Neutrophil (primary cell): Measurements from ENCODE around the gene CDK2.
A peak's percentile ranks its signal among the peaks of the same experiment; 100 is the strongest.
"Not testable (repeated sequence)": the region's sequence is repeated elsewhere in the genome, so short reads cannot be mapped to it uniquely, and the experiment has no call there.

Experiments used
- H3K27ac ChIP-seq: fragments of 200-600 bp; sonication (generic); 2 replicates; pipeline ENCODE4 v1.5.1; 2016; ENCODE audit warnings: mild to moderate bottlenecking, moderate library complexity
- H3K27me3 ChIP-seq: fragments of 200-600 bp; sonication (generic); 2 replicates; pipeline ENCODE4 v1.6.0; 2016; ENCODE audit warnings: mild to moderate bottlenecking
- H3K36me3 ChIP-seq: fragments of 200-600 bp; sonication (generic); 2 replicates; pipeline ENCODE4 v1.5.1; 2017
- H3K4me1 ChIP-seq, 2 experiments: fragments of 200-600 bp in 1 of 2; sonication (generic) in 1 of 2; 1 replicate in 1 of 2; 2 replicates in 1 of 2; pipeline versions ENCODE4 v1.5.1 to v1.6.1; 2013 to 2016; ENCODE audit warnings: low read depth in 1 of 2, low read length in 1 of 2, mild to moderate bottlenecking in 1 of 2, moderate library complexity in 1 of 2; ENCODE audit not compliant: control insufficient read depth in 1 of 2, insufficient read depth in 1 of 2
- H3K4me3 ChIP-seq, 2 experiments: fragments of 200-600 bp in 1 of 2; sonication (generic) in 1 of 2; 1 replicate in 1 of 2; 2 replicates in 1 of 2; pipeline ENCODE4 v1.5.1; 2013 to 2016; ENCODE audit warnings: low read depth in 1 of 2, low read length in 1 of 2, mild to moderate bottlenecking in 1 of 2, moderate library complexity in 1 of 2
- H3K9me3 ChIP-seq: fragments of 200-600 bp; sonication (generic); 2 replicates; pipeline ENCODE4 v1.5.1; 2016
- CTCF ChIP-seq: fragments of 200-600 bp; sonication (generic); IDR thresholded peaks from 2 replicates; pipeline ENCODE4 v1.5.1; 2016; ENCODE audit warnings: antibody characterized with exemption

The CDK2 gene

GRCh38 chr12:55985341-55985740, 18.7 kb downstream of the CDK2 start:
- H3K27me3 ChIP-seq, result no peaks in the 10 kb centered on the region
- H3K9me3 ChIP-seq, result no peaks in the 10 kb centered on the region
- no peak overlapping the region for H3K4me3 ChIP-seq
- H3K27ac ChIP-seq, result peak overlapping the region; percentile 73
- TF ChIP-seq CTCF, result no peak
- peaks cover 63% of the 10 kb centered on the region for H3K36me3 ChIP-seq
- peaks cover 46 to 53% of the 10 kb centered on the region in 2 experiments for H3K4me1 ChIP-seq

- H3K27ac ChIP-seq, result peak overlapping the region; percentile 73
- H3K36me3 ChIP-seq, result peaks cover 63% of the 10 kb centered on the region
- not testable (repeated sequence) for H3K4me3 ChIP-seq, H3K27me3 ChIP-seq, H3K9me3 ChIP-seq
- H3K4me1 ChIP-seq, result peaks cover 46 to 58% of the 10 kb centered on the region in 2 experiments
These were observed 19.3 kb downstream of the CDK2 start for GRCh38 chr12:55985976-55986375.

- Histone ChIP-seq H3K9me3 (no peaks in the 10 kb centered on the region), H3K36me3 (peaks cover 91% of the 10 kb centered on the region), H3K27ac (peak overlapping the region; percentile 55), H3K4me3 (no peak overlapping the region), H3K27me3 (no peaks in the 10 kb centered on the region), H3K4me1 (peaks cover 3 to 10% of the 10 kb centered on the region in 2 experiments)
- TF ChIP-seq CTCF, result no peak
These were observed 24.5 kb downstream of the CDK2 start for GRCh38 chr12:55991110-55991509.

- TF ChIP-seq CTCF, result no peak
- peaks cover 71% of the 10 kb centered on the region for H3K36me3 ChIP-seq
These were observed 26.7 kb downstream of the CDK2 start for GRCh38 chr12:55993230-55993853.

GRCh38 chr12:55995366-55995765, 28.7 kb downstream of the CDK2 start:
- Histone ChIP-seq H3K27me3 (no peaks in the 10 kb centered on the region), H3K9me3 (no peaks in the 10 kb centered on the region), H3K4me3 (no peak overlapping the region), H3K36me3 (peaks cover 59% of the 10 kb centered on the region), H3K4me1 (peaks cover 24 to 31% of the 10 kb centered on the region in 2 experiments), H3K27ac (peak overlapping the region; percentile 43)
- TF ChIP-seq CTCF, result no peak

More at GRCh38 chr12:55993230-55993853, 26.7 kb downstream of the CDK2 start:
- peak overlapping the region; percentile 39 for H3K27ac ChIP-seq
- no peaks in the 10 kb centered on the region for H3K27me3 ChIP-seq
- no peaks in the 10 kb centered on the region for H3K9me3 ChIP-seq
- H3K4me1 ChIP-seq, result peaks cover 23 to 31% of the 10 kb centered on the region in 2 experiments
- no peak overlapping the region for H3K4me3 ChIP-seq

- H3K27ac ChIP-seq, result peak overlapping the region; percentile 81
- H3K4me3 ChIP-seq, result peak overlapping the region; percentile 75 to 93
- H3K36me3 ChIP-seq, result peaks cover 52% of the 10 kb centered on the region
- peaks cover 23 to 24% of the 10 kb centered on the region in 2 experiments for H3K4me1 ChIP-seq
- peak; percentile 91 for TF ChIP-seq CTCF
- no peaks in the 10 kb centered on the region for H3K27me3 ChIP-seq
- H3K9me3 ChIP-seq, result no peaks in the 10 kb centered on the region
These were observed 29.6 kb downstream of the CDK2 start for GRCh38 chr12:55996201-55996714.
